HepG2 (cell line): ENCODE data around the gene WEE1. TPM values are rescaled to one million over a fixed set of nuclear protein-coding genes. Genes with fewer than 3 reads are reported as not detected.
A peak's percentile ranks its signal among the peaks of the same experiment; 100 is the strongest.

Experiments used
- AGO1 ChIP-seq: fragments of 200-400 bp; formaldehyde crosslinking; IDR thresholded peaks from 2 replicates; pipeline ENCODE4 v1.6.1; 2017; ENCODE audit warnings: mild to moderate bottlenecking, low read depth, low read length, moderate library complexity; ENCODE audit not compliant: poor library complexity, severe bottlenecking
- ATF6 ChIP-seq: sonication (generic); formaldehyde crosslinking; conservative IDR thresholded peaks from 2 replicates; pipeline ENCODE4 v1.4.0; 2020; ENCODE audit warnings: missing genetic modification reagents
- JARID2 ChIP-seq: sonication (generic); formaldehyde crosslinking; IDR thresholded peaks from 2 replicates; pipeline ENCODE4 v1.8.1; 2023; ENCODE audit warnings: missing genetic modification reagents, inconsistent platforms; ENCODE audit not compliant: insufficient replicate concordance
- MIXL1 ChIP-seq: IDR thresholded peaks from 2 replicates; pipeline ENCODE4 v1.6.1; 2016
- PREB ChIP-seq: sonication (generic); formaldehyde crosslinking; IDR thresholded peaks from 2 replicates; pipeline ENCODE4 v1.4.0; 2020; ENCODE audit warnings: missing genetic modification reagents
- SAFB2 ChIP-seq: sonication (generic); formaldehyde crosslinking; IDR thresholded peaks from 2 replicates; pipeline ENCODE4 v1.5.1; 2020; ENCODE audit warnings: missing genetic modification reagents, low read depth, mild to moderate bottlenecking, borderline replicate concordance
- TBX2 ChIP-seq: sonication (generic); formaldehyde crosslinking; IDR thresholded peaks from 2 replicates; pipeline ENCODE4 v1.5.0; 2020; ENCODE audit warnings: missing genetic modification reagents, mild to moderate bottlenecking, borderline replicate concordance
- TEAD3 ChIP-seq: optimal IDR thresholded peaks from 2 replicates; pipeline ENCODE3; 2016; ENCODE audit warnings: borderline replicate concordance
- ZNF589 ChIP-seq: sonication (generic); formaldehyde crosslinking; conservative IDR thresholded peaks from 2 replicates; pipeline ENCODE4 v1.8.0; 2022; ENCODE audit warnings: mild to moderate bottlenecking, moderate library complexity, missing genetic modification reagents
- ZNF770 ChIP-seq: sonication (generic); formaldehyde crosslinking; IDR thresholded peaks from 2 replicates; pipeline ENCODE4 v1.5.0; 2020; ENCODE audit warnings: mild to moderate bottlenecking, missing genetic modification reagents
- polyA plus RNA-seq, 8 experiments: library from polyadenylated mRNA; depleted of rRNA in 3 of 8; stranded (reverse) in 7 of 8; unstranded in 1 of 8; fragments of >200 nt; fragmentation: Illumina TruSeq in 4 of 8; extraction: Trizol in 4 of 8; gene quantifications; 2 replicates each; pipeline versions ENCODE4 v1.2.1 to v1.2.3, GENCODE V29; 2011 to 2016; ENCODE audit warnings: low read depth in 4 of 8, missing spikeins in 1 of 8, mixed read lengths in 1 of 8; ENCODE audit not compliant: insufficient read depth in 1 of 8
- total RNA-seq, 5 experiments: library from RNA; depleted of rRNA; stranded (reverse); fragments of >200 nt; fragmentation: Illumina TruSeq; extraction: Trizol; gene quantifications; 2 replicates each; pipeline ENCODE4 v1.2.3, GENCODE V29; 2016; ENCODE audit warnings: low read depth in 1 of 5

The WEE1 gene
- total and polyA plus RNA-seq, 2 of the 13 experiments (the other 11 are each of a cell fraction or from before 2014, with no cell fraction given), result 31.4 to 63.7 TPM

GRCh38 chr11:9606809-9607510 is 33.5 kb downstream of the WEE1 start (continued):
- TF ChIP-seq ATF6 (CRISPR knock-in tag) (no peak), PREB (CRISPR knock-in tag) (no peak), ZNF770 (no peak), MIXL1 (CRISPR knock-in tag) (no peak), ZNF589 (CRISPR knock-in tag) (no peak), AGO1 (no peak), TEAD3 (CRISPR knock-in tag) (no peak), TBX2 (CRISPR knock-in tag) (peak; percentile 47; the same call in 1 of the 2 replicates), JARID2 (CRISPR knock-in tag) (no peak), SAFB2 (CRISPR knock-in tag) (no peak)
